HUES48 (cell line): ENCODE results near the gene AUTS2.

Experiments used
- H3K27ac ChIP-seq: one replicate; pipeline ENCODE4 v1.7.0; 2013; ENCODE audit warnings: low read depth, low read length, inconsistent platforms
- H3K27me3 ChIP-seq: 2 replicates; pipeline ENCODE4 v1.6.1; 2013; ENCODE audit warnings: mild to moderate bottlenecking, low read length; ENCODE audit not compliant: control insufficient read depth, insufficient read depth
- H3K36me3 ChIP-seq: 2 replicates; pipeline ENCODE4 v1.6.1; 2013; ENCODE audit warnings: low read length; ENCODE audit not compliant: control insufficient read depth, insufficient read depth
- H3K4me1 ChIP-seq: 2 replicates; pipeline ENCODE4 v1.6.1; 2013; ENCODE audit warnings: mild to moderate bottlenecking, low read length; ENCODE audit not compliant: control insufficient read depth, insufficient read depth
- H3K4me3 ChIP-seq: 2 replicates; pipeline ENCODE4 v1.5.1; 2013; ENCODE audit warnings: mild to moderate bottlenecking, low read depth, low read length
- H3K9ac ChIP-seq: 2 replicates; pipeline ENCODE4 v1.6.1; 2013; ENCODE audit warnings: mild to moderate bottlenecking, low read depth, low read length, moderate library complexity
- H3K9me3 ChIP-seq: 2 replicates; pipeline ENCODE4 v1.6.1; 2013; ENCODE audit warnings: low read length; ENCODE audit not compliant: control insufficient read depth, insufficient read depth

AUTS2 gene

DNA sequence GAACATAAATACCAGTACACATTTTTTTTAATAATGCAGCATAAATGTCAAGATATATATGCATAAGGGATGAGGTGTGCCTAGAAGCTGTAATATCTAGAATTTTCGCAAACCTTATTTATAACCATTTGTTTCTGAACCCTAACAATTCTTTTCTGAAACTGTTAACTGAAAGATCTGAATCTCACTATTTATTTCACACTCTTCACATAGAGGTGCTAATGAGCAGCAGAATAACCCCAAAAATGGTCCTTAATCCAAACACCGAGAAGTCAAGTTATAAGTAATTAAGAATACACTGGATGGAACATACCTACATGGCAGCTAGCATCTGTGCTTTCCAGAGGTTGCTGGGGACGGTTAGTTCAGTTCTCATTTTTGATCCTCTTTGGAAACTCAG is 742.0 kb downstream of the AUTS2 start:
- Histone ChIP-seq H3K9me3 (no peaks in the 10 kb centered on the region), H3K9ac (no peak overlapping the region), H3K27ac (no peak overlapping the region), H3K36me3 (no peaks in the 10 kb centered on the region), H3K4me3 (no peak overlapping the region), H3K27me3 (no peaks in the 10 kb centered on the region), H3K4me1 (no peaks in the 10 kb centered on the region)

DNA sequence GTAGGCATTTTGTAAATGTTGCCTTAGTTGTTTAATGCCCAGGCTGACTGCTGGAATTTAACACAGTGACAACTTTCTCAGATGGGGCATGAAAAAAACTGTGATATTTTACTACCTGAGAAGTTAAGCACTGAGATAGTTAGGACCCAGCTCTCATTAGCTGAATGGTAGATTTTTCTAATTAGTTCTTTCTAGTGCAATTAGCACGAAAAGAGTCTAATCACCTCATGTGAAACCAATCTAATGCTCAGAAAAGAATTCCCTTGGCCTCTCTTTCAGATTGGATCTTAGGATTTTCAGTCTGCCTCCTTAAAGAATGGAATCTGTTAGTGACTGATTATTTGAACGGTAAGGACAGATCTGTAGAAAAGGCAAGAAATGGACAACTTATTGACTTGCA is 743.2 kb downstream of the AUTS2 start:
- Histone ChIP-seq H3K27ac (no peak overlapping the region), H3K9me3 (no peaks in the 10 kb centered on the region), H3K36me3 (no peaks in the 10 kb centered on the region), H3K4me3 (no peak overlapping the region), H3K27me3 (no peaks in the 10 kb centered on the region), H3K9ac (no peak overlapping the region), H3K4me1 (no peaks in the 10 kb centered on the region)

DNA sequence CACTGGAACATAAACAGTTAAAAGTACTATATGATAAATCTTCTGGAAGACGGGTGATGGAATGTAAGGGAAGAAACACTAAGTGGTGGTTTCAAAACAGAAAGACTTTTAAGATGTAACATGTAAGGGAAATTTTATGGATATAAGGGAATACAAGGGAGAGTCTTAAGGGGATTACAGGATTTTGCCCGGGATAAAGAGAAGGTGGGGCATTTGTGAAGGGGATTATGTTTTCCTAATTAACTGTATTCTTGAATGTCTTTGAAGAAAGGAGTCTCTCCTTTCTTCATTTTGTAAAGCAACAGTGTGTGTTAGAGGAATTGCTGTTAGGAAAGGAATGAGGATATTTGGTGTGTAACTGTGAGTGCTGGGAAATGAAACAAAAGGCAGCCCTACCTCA is 745.2 kb downstream of the AUTS2 start:
- H3K27me3 ChIP-seq: no peaks in the 10 kb centered on the region
- H3K4me1 ChIP-seq: no peaks in the 10 kb centered on the region
- H3K9me3 ChIP-seq: no peaks in the 10 kb centered on the region
- no peaks in the 10 kb centered on the region for H3K36me3 ChIP-seq
- no peak overlapping the region for H3K9ac ChIP-seq
- H3K4me3 ChIP-seq: no peak overlapping the region
- H3K27ac ChIP-seq: no peak overlapping the region

DNA sequence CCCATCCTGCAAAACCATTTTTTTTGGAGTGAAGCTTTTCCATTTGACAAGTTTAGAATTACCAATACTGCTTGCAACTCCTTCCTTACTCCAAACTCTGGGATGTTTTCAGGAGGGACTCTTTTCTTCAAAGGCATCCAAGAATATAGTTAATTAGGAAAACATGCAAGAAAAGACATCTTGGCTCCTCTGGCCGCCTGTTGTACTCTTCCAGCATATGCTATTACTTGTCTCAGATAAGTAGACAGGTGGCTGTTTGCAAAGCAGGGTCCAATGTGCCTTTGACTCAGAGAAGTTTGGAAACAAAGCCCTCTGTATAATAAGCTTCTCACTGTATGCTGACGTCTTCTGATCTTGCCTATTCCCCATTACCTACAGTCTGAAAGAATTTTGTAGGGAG is 746.5 kb downstream of the AUTS2 start:
- no peak overlapping the region for H3K4me3 ChIP-seq
- H3K4me1 ChIP-seq: no peaks in the 10 kb centered on the region
- no peaks in the 10 kb centered on the region for H3K27me3 ChIP-seq
- H3K36me3 ChIP-seq: no peaks in the 10 kb centered on the region
- H3K9ac ChIP-seq: no peak overlapping the region
- no peak overlapping the region for H3K27ac ChIP-seq
- no peaks in the 10 kb centered on the region for H3K9me3 ChIP-seq

DNA sequence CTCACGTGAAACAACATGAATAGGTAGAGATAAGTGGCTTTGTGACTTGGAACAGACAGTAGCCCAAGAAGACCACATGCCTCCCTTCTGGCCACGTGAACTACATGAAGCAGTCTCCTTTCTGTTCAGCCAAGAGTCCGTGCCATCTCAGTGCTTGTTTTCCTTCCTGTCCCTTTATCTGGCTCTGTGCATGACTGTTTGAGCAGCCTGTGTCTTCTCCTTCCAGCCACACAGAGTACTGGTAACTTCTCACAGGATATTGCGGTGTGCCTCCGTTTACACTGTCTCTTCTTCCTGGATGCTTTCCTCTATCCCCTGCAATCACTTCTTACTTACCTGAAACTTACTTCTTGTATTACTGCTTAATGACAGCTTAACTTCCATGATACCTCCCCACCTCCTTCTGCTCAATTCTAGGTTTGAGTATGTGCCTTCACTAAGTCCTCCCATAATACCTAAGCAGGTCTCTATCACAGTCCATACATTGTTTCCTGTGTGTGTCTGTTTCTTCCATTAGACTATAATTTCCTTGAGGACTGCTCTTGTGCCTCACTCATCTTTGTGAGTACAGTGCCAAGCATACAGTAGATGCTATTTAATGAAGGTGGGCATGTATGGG is 748.7 kb downstream of the AUTS2 start:
- Histone ChIP-seq H3K9me3 (no peaks in the 10 kb centered on the region), H3K27ac (no peak overlapping the region), H3K4me1 (no peaks in the 10 kb centered on the region), H3K36me3 (no peaks in the 10 kb centered on the region), H3K9ac (no peak overlapping the region), H3K27me3 (no peaks in the 10 kb centered on the region), H3K4me3 (no peak overlapping the region)

DNA sequence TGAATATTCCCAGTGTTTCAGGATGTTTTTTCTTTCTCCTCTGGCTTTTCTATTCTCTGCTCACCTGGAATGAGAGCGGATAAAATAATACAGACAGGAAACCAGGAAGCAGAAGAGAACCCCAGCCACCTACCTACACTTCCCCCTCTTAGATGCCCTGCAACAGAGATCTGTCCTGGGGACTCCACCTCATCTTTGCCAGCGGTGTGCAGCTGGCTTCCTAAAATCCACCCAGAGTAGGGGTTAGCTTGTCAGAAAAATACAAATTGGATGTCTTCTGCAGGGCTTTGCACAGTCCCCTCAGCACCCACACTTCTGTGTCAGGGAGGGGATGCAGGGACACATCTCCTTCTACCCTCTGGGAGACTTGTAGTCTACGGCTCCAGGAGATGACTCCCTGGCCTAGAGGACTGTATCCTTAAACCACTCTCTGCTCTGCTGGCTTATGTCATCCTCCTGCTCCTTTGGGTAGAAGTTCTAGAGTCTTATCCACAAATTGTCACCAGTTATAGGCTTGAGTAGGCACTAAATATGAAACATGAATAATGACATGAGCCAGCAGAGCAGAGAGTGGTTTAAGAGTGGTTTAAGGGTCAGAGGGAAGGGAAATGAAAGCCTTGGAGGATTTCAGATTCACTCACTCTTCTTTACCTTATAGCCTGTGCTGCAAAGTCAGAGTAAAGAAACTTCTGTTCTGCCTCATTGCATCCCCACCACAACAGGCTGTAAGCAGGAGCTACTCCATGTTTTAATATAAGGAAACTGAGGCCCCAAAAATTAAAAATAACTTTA is 749.4 kb downstream of the AUTS2 start:
- H3K27me3 ChIP-seq: no peaks in the 10 kb centered on the region
- H3K4me1 ChIP-seq: no peaks in the 10 kb centered on the region
- no peaks in the 10 kb centered on the region for H3K36me3 ChIP-seq
- H3K27ac ChIP-seq: no peak overlapping the region
- no peak overlapping the region for H3K4me3 ChIP-seq
- H3K9ac ChIP-seq: no peak overlapping the region
- H3K9me3 ChIP-seq: no peaks in the 10 kb centered on the region

DNA sequence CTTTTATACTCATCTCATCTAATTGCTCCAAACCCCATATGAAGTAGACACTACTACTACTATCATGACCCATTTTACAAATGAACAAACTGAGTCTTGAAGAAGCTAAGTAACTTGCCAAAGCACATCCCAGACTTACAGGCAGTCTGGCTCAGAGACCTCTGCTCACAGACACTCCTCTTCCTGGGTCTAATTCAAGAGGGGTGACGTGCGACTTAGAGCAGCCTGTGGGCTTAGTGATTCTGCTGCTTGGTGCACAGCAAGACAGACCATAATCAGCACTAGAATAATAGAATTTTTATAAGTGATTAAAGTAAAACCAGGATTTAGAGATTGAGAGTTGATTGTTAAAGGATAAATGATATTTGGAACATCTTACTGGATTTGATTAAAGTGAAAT is 750.8 kb downstream of the AUTS2 start:
- H3K27me3 ChIP-seq: no peaks in the 10 kb centered on the region
- H3K4me3 ChIP-seq: no peak overlapping the region
- no peaks in the 10 kb centered on the region for H3K36me3 ChIP-seq
- no peaks in the 10 kb centered on the region for H3K9me3 ChIP-seq
- no peaks in the 10 kb centered on the region for H3K4me1 ChIP-seq
- H3K9ac ChIP-seq: no peak overlapping the region
- no peak overlapping the region for H3K27ac ChIP-seq

DNA sequence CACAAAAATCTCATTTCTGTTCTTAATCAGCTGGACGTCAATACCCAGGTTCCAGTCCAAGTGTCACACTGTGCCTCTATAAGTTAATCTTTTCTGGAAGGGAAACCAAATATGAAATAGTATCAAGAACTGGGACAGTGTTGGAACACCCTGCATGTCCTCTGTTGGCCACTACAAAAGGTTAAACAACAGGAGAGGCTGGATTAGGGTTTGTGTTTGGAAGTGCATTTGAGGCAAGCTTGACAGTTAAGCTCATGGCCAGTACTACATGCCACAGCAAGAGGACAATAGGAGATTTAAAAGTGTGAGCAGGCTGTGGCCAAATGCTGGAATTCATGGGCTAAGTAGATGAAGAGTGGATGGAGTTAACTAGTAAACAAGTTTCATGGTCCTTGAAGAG is 751.5 kb downstream of the AUTS2 start:
- no peaks in the 10 kb centered on the region for H3K9me3 ChIP-seq
- no peaks in the 10 kb centered on the region for H3K27me3 ChIP-seq
- no peak overlapping the region for H3K27ac ChIP-seq
- H3K36me3 ChIP-seq: no peaks in the 10 kb centered on the region
- no peak overlapping the region for H3K9ac ChIP-seq
- no peaks in the 10 kb centered on the region for H3K4me1 ChIP-seq
- H3K4me3 ChIP-seq: no peak overlapping the region

DNA sequence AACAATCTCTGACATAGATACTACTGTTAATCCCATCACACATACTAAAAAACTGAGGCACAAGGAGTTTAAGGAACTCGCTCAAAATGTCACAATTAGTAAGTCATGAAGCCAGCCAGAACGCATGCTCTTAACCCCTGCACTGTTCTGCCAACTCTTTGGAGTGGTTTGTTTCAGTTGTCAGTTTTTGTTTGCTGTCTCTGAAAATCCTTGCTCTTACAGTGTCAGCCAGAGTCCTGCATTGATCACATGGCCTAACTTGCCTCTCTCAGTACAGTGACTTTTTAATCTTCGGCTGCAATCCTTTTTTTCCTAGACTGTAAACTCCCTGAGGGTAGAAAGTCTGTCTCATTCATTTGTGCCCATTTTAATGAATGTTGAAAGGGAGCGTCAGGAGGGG is 753.8 kb downstream of the AUTS2 start:
- H3K9me3 ChIP-seq: no peaks in the 10 kb centered on the region
- H3K27me3 ChIP-seq: no peaks in the 10 kb centered on the region
- peaks cover 15% of the 10 kb centered on the region for H3K4me1 ChIP-seq
- no peak overlapping the region for H3K4me3 ChIP-seq
- no peaks in the 10 kb centered on the region for H3K36me3 ChIP-seq
- H3K9ac ChIP-seq: no peak overlapping the region
- no peak overlapping the region for H3K27ac ChIP-seq

DNA sequence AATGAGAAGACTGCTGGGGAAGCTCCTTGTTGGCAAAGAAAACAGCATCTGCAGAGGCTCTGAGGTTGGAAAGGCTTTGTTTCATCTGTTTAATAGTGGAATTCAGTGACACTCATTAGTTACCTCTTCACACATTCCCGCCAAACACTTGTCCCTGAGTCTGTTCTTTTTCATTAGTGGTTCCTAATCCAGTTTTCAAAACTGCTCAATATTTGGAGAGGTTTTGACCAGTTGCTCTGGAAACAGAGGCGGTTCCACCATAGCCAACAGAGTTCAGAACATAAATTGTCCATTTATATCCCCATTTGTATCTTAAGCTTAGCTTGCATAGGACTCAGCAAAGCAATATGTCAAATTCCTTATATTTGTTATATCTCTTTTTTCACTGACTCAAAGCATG is 754.6 kb downstream of the AUTS2 start:
- Histone ChIP-seq H3K9me3 (no peaks in the 10 kb centered on the region), H3K9ac (no peak overlapping the region), H3K4me1 (peaks cover 15% of the 10 kb centered on the region), H3K27ac (no peak overlapping the region), H3K4me3 (no peak overlapping the region), H3K36me3 (no peaks in the 10 kb centered on the region), H3K27me3 (no peaks in the 10 kb centered on the region)

DNA sequence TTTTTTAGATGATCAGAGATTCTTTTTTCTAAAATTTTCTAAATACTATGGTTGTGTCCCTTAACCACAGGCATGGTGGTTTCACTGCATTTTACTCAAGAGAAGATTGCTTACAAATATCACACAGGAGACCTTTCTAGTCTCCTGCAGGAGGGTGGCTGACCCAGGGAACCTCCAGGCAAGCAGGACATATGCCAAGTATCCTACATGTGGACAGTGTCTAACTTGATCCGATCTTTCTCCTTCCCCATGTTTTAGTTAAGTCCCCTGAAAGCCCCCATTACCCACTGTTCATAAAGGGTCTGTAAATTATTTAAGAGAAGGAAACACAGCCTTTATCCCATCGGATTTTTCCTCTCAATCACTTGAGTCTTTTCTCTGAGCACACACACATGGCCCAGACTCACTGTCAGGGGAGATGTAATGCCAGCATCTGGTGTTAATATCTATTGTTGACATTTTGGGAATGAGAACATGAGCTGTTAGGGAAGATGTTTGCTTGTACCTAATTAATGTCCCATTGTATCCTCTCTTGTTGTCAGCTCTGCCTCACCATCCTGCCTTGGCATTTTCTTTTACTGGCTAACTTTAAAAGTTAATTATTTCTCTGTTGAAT is 755.2 kb downstream of the AUTS2 start:
- no peak overlapping the region for H3K9ac ChIP-seq
- H3K9me3 ChIP-seq: no peaks in the 10 kb centered on the region
- H3K36me3 ChIP-seq: no peaks in the 10 kb centered on the region
- H3K4me3 ChIP-seq: no peak overlapping the region
- H3K27me3 ChIP-seq: no peaks in the 10 kb centered on the region
- H3K4me1 ChIP-seq: peaks cover 15% of the 10 kb centered on the region
- H3K27ac ChIP-seq: no peak overlapping the region
